Heart right ventricle (tissue), 16 donors: ENCODE data around the gene NPAS1. TPM values are rescaled to one million over a fixed set of nuclear protein-coding genes. Genes with fewer than 3 reads are reported as not detected.
"Not testable (repeated sequence)": the region's sequence is repeated elsewhere in the genome, so short reads cannot be mapped to it uniquely, and the experiment has no call there.

Experiments used
- ATAC-seq, 8 donors: fragments of 200-7000 bp; cut with Tn5 transposase; one replicate each; pipeline ENCODE4 v1.9.1; 2020; ENCODE audit warnings: mild to moderate bottlenecking in 8 of 8, moderate library complexity in 8 of 8, moderate number of reproducible peaks in 1 of 8
- DNase-seq, 2 donors: peaks; one replicate each; pipeline ENCODE4 v3.0.0-alpha.2; 2020
- H3K27ac ChIP-seq, 10 donors: fragments of 200-600 bp; sonication (generic) in 2 of 10; one replicate each; pipeline versions ENCODE4 v1.5.0 to v1.8.0; 2020 to 2022; ENCODE audit warnings: mild to moderate bottlenecking in 3 of 10
- H3K27me3 ChIP-seq, 7 donors: fragments of 200-600 bp; one replicate each; pipeline ENCODE4 v1.8.0; 2021 to 2022; ENCODE audit warnings: mild to moderate bottlenecking in 2 of 7
- H3K36me3 ChIP-seq, 9 donors: fragments of 200-600 bp; sonication (generic) in 1 of 9; one replicate each; pipeline versions ENCODE4 v1.5.0 to v1.8.0; 2020 to 2022; ENCODE audit warnings: mild to moderate bottlenecking in 2 of 9
- H3K4me1 ChIP-seq, 9 donors: fragments of 200-600 bp; sonication (generic) in 1 of 9; one replicate each; pipeline versions ENCODE4 v1.5.0 to v1.8.0; 2020 to 2022; ENCODE audit warnings: mild to moderate bottlenecking in 4 of 9
- H3K4me3 ChIP-seq, 10 donors: fragments of 200-600 bp; sonication (generic) in 2 of 10; one replicate each; pipeline versions ENCODE4 v1.5.0 to v1.8.0; 2020 to 2022; ENCODE audit warnings: mild to moderate bottlenecking in 7 of 10, moderate library complexity in 2 of 10
- H3K9me3 ChIP-seq, 11 donors: fragments of 200-600 bp in 10 of 11; sonication (generic) in 2 of 11; one replicate each; pipeline versions ENCODE4 v1.5.0 to v1.8.0; 2013 to 2022; ENCODE audit warnings: mild to moderate bottlenecking in 2 of 11, control low read depth in 1 of 11, moderate library complexity in 1 of 11
- WGBS, 2 donors: extraction: QIAGEN DNeasy Blood & Tissue Kit; methylation state at CpG; one replicate each; pipeline ENCODE4 v1.1.7; 2013; ENCODE audit warnings: inconsistent platforms in 1 of 2; 5-methylcytosine and 5-hydroxymethylcytosine counted together
- intact Hi-C, 10 donors: fragments of 100-400 bp; cut with DNase I; formaldehyde crosslinking; loops; one replicate each; pipeline versions ENCODE4 v1.11.1 to v1.14.2; 2022
- polyA plus RNA-seq, 2 donors: library from polyadenylated mRNA; stranded (reverse); fragments of 200-250 nt; gene quantifications; one replicate each; pipeline ENCODE4 v1.2.3, GENCODE V29; 2013
- total RNA-seq, 10 donors: library from RNA; stranded (reverse); fragmentation: NEBNext Ultra II Directional in 3 of 10; extraction: Animal tissue kit (Norgen Biotek cat#: 25700) in 3 of 10; gene quantifications; one replicate each; pipeline versions ENCODE4 v1.2.1 to v1.2.4, GENCODE V29; 2021 to 2023
- TF ChIP-seq, protein P1 (sequence below), 9 donors: fragments of 200-600 bp; sonication (generic) in 2 of 9; IDR thresholded peaks; one replicate each; pipeline versions ENCODE4 v1.5.0 to v1.8.0; 2021 to 2022; ENCODE audit warnings: antibody characterized with exemption in 9 of 9, mild to moderate bottlenecking in 5 of 9, moderate library complexity in 1 of 9
- donor health status: Arrhythmogenic right ventricular cardiomyopathy.
- donor health status: ischemic (EF 13 %, LVEDD 7.1; RV severe dilation, severe dysfunction).
- donor health status: healthy with polysubstance abuse.
- donor health status: DM: no; HTN: yes; CAD: no.
- donor health status: DM: no; HTN: no; CAD: no.
- donor health status: ischemic (EF 25% LVEDD 6.9; RV normal size, moderate dysfunction).
- donor health status: ischemic (EF 25% LVEDD 5.7; RV mildly dilated, moderate dysfunction).
- donor health status: healthy.
- donor health status: DM: yes; HTN: yes; CAD: no.
- donor health status: Ischemic cardiomyopathy.
- donor health status: ischemic (EF 35%, LVEDD 5.7; RV mildly dilated, moderate dysfunction).
- donor health status: nonischemic (EF 11% LVEDD 7.7; RV severe dilation, severe dysfunction).
- donor health status: DM: yes; HTN: yes; CAD: no.
- donor health status: PGD.
- donor health status: ischemic (EF 29% LVEDD 5.4; RV normal size, mild dysfunction).
- donor health status: nonischemic (EF 23%, LVEDD 6.1; RV moderate dilation, normal function).

Gene NPAS1
- total and polyA plus RNA-seq, 12 donors, result 0.17 to 1.3 (median 0.40) TPM; not detected in 2

DNA sequence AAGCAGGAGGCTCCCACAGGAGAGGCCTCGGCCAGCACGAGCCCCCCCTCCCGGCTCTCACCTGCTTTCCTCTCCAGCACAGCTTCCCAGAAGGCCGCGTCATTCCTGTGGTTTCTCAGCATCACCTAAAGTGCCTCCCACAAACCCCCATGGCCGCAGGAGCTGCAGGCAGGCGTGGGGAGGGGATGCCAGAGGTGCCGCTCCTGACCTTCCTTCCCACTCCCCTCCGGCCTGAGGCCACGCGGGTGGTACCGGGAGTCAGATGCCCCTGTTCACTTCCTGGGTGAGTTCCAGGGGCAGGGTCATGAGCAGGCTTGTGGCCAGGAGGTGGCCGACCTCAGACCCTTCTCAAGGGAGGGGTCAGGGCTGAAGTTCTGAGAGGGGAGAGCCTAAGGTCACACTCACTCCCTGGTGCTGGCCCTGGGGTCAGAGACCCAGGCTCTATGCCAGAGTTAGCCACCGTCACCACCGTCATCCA, 14.4 kb upstream of the NPAS1 start:
- Histone ChIP-seq H3K27ac (no peak overlapping the region), H3K4me1 (peaks cover 3 to 21% (median 17%) of the 10 kb centered on the region in 9 donors), H3K4me3 (no peak overlapping the region), H3K36me3 (peaks cover 0 to 21% (median 9%) of the 10 kb centered on the region in 9 donors), H3K27me3 (peaks cover 0 to 22% (median 0%) of the 10 kb centered on the region in 7 donors), H3K9me3 (no peaks in the 10 kb centered on the region)
- intact Hi-C loops, result no loop called here
- DNase-seq (no peak), ATAC-seq (peak in 1 of 8 donors; percentile 18)
- TF ChIP-seq, protein P1, sequence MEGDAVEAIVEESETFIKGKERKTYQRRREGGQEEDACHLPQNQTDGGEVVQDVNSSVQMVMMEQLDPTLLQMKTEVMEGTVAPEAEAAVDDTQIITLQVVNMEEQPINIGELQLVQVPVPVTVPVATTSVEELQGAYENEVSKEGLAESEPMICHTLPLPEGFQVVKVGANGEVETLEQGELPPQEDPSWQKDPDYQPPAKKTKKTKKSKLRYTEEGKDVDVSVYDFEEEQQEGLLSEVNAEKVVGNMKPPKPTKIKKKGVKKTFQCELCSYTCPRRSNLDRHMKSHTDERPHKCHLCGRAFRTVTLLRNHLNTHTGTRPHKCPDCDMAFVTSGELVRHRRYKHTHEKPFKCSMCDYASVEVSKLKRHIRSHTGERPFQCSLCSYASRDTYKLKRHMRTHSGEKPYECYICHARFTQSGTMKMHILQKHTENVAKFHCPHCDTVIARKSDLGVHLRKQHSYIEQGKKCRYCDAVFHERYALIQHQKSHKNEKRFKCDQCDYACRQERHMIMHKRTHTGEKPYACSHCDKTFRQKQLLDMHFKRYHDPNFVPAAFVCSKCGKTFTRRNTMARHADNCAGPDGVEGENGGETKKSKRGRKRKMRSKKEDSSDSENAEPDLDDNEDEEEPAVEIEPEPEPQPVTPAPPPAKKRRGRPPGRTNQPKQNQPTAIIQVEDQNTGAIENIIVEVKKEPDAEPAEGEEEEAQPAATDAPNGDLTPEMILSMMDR (IDR thresholded peaks at IDR 0.05), result no peak
- WGBS, 2 donors, result 83 to 86% methylated on average over 15 of the region's 15 CpGs

DNA sequence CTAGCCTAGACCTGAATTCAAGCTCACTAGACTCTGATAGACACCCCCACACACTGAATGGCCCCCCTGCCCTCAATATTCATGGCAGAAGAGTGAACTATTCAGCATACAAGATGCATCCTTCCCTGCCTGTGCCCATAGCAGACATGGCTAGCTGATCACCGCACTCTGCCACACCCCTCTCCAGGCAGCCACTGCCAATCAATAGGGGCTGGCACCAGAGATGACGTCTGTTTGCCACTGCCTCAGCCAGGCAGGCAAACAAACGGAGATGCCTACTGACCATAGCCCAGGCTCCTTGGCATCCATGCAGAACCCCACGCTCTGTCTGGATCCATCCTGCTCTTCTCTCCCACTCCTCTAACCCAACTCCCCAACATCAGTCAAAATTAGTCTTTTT, 13.8 kb upstream of the NPAS1 start:
- ATAC-seq (no peak), DNase-seq (no peak)
- no peaks in the 10 kb centered on the region for H3K9me3 ChIP-seq
- H3K36me3 ChIP-seq, result peaks cover 0 to 14% (median 3%) of the 10 kb centered on the region in 9 donors
- H3K27ac ChIP-seq, result no peak overlapping the region
- intact Hi-C loops, result no loop called here
- peaks cover 0 to 22% (median 0%) of the 10 kb centered on the region in 7 donors for H3K27me3 ChIP-seq
- peaks cover 3 to 21% (median 17%) of the 10 kb centered on the region in 9 donors for H3K4me1 ChIP-seq
- H3K4me3 ChIP-seq, result no peak overlapping the region
- WGBS, 2 donors, result 86 to 94% methylated on average over 4 of the region's 4 CpGs
- TF ChIP-seq, protein P1 (IDR thresholded peaks at IDR 0.05), result no peak

DNA sequence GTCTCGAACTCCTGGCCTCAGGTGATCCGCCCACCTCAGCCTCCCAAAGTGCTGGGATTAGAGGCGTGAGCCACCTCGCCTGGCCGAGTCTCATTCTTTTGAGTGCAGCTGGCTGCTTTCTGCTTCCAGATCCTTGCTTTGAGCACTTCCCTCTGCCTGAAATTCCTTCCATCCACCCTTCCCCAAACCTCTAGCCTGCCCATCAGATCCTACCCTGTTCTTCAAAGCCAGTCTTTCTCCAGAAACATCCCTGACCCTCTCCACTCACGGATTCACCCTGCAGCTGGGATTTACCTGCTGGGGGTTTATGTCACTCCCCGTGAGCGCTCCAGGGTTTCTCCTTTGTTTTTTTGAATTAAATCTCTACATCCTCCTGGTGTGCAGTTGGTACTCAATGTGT, 13.1 kb upstream of the NPAS1 start:
- intact Hi-C loops, result no loop called here
- no peak overlapping the region for H3K27ac ChIP-seq
- ATAC-seq (no peak), DNase-seq (no peak)
- no peaks in the 10 kb centered on the region for H3K9me3 ChIP-seq
- no peak overlapping the region for H3K4me3 ChIP-seq
- 74 to 76% methylated on average over 8 of the region's 8 CpGs for WGBS, 2 donors
- TF ChIP-seq, protein P1 (IDR thresholded peaks at IDR 0.05), result no peak
- peaks cover 0 to 8% (median 0%) of the 10 kb centered on the region in 9 donors for H3K36me3 ChIP-seq
- H3K27me3 ChIP-seq, result peaks cover 0 to 22% (median 0%) of the 10 kb centered on the region in 7 donors
- H3K4me1 ChIP-seq, result peaks cover 3 to 21% (median 17%) of the 10 kb centered on the region in 9 donors

DNA sequence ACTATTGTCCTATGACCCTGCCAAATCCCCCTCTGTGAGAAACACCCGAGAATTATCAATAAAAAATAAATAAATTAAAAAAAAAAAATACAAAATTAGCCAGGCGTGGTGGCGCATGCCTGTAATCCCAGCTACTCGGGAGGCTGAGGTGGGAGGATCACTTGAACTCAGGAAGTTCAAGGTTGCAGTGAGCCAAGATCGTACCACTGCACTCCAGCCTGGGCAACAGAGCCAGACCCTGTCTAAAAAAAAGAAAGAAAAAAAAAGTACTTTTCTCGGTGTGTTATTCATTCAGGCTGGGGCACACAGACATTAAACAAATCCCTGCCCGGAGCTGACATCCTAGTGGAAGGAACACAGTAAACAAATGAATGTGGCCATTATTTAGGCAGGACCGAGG, 9.1 kb upstream of the NPAS1 start:
- ATAC-seq, H3K9me3 ChIP-seq, DNase-seq, H3K27ac ChIP-seq, H3K4me3 ChIP-seq, H3K4me1 ChIP-seq, H3K36me3 ChIP-seq, H3K27me3 ChIP-seq: not testable (repeated sequence)
- intact Hi-C loops, result loop anchor here in 3 of 10 donors (5.0 to 10.0 kb wide), 3 partner anchors 112 to 224 kb away; partner anchors contain the start of gene BBC3 (in 1 of the 3)
- WGBS, 2 donors, result 82 to 83% methylated on average over 8 of the region's 8 CpGs

DNA sequence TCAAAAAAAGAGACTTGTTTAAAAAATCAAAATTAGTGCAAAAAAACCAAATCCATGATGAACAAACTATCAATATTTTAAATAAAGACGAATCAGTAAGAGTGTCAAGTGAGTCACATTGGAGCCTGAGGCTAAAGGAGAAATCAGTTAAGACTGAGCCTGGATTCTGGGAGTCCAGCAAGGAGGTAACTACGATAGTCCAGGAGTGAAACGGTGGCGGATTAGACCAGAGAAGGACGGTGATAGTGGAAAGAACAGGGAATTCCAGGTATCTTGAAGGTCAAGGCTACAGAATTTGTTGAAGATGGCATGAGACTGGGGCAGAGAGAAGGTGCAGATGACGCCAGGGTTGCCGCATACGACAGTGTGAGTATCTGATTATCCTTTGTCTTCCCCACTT, 7.0 kb upstream of the NPAS1 start:
- DNase-seq, result no peak
- WGBS, 2 donors, result 24 to 25% methylated on average over 8 of the region's 8 CpGs
- TF ChIP-seq, protein P1 (IDR thresholded peaks at IDR 0.05), result no peak
- peak in 3 of 8 donors; percentile 12 to 13 (median 12) for ATAC-seq
- Histone ChIP-seq H3K4me1 (peaks cover 0 to 9% (median 4%) of the 10 kb centered on the region in 9 donors), H3K9me3 (no peaks in the 10 kb centered on the region), H3K4me3 (no peak overlapping the region), H3K27me3 (peaks cover 0 to 8% (median 0%) of the 10 kb centered on the region in 7 donors), H3K36me3 (no peaks in the 10 kb centered on the region), H3K27ac (no peak overlapping the region)
- intact Hi-C loops, result loop anchor here in 5 of 10 donors (2.0 to 10.0 kb wide), 5 partner anchors 22 to 222 kb away; partner anchors contain the start of gene BBC3 (in 1 of the 5)
